PC-3 (cell line): ENCODE measurements around the gene SLC16A3. TPM values are rescaled to one million over a fixed set of nuclear protein-coding genes. Genes with fewer than 3 reads are reported as not detected.

Experiments used
- ATAC-seq: fragments of 200-7000 bp; cut with Tn5 transposase; 2 replicates; pipeline ENCODE4 v1.9.1; 2020; ENCODE audit warnings: mild to moderate bottlenecking, moderate library complexity
- BruUV-seq: library from RNA; stranded (reverse); fragments of 400-500 nt; replicated peaks from 2 replicates; lab custom pipeline; 2021; lab: Mats Ljungman, UMichigan
- CTCF ChIA-PET: fragments of 300-600 bp; sonication (Branson Sonifier 250); formaldehyde crosslinking; loops from one replicate; lab custom pipeline; 2022; ENCODE audit warnings: antibody characterized with exemption; lab: Charles Lee
- POLR2A ChIA-PET: fragments of 300-600 bp; sonication (Branson Sonifier 250); formaldehyde crosslinking; loops from one replicate; lab custom pipeline; 2022; ENCODE audit warnings: antibody characterized with exemption; ENCODE audit not compliant: unreplicated experiment; lab: Charles Lee
- DNase-seq: peaks from one replicate; pipeline ENCODE4 v3.0.0-alpha.2; 2015
- H2AFZ ChIP-seq: fragments of 300-600 bp; sonication (generic); 2 replicates; pipeline ENCODE4 v1.6.0; 2016; ENCODE audit warnings: antibody characterized with exemption, low read length
- H3F3A ChIP-seq: fragments of 300-600 bp; sonication (generic); one replicate; pipeline ENCODE4 v1.6.0; 2017; ENCODE audit warnings: antibody characterized with exemption, low read length, control low read depth, mild to moderate bottlenecking; ENCODE audit not compliant: unreplicated experiment
- H3K27ac ChIP-seq: fragments of 300-600 bp; sonication (generic); 2 replicates; pipeline ENCODE4 v1.5.1; 2016; ENCODE audit warnings: mild to moderate bottlenecking, low read length
- H3K27me3 ChIP-seq: fragments of 300-600 bp; sonication (generic); 2 replicates; pipeline ENCODE4 v1.6.1; 2016; ENCODE audit warnings: low read length, mixed read lengths
- H3K36me3 ChIP-seq: fragments of 300-600 bp; sonication (generic); 2 replicates; pipeline ENCODE4 v1.6.1; 2016; ENCODE audit warnings: low read depth, mixed run types, low read length, mixed read lengths
- H3K4me1 ChIP-seq: fragments of 300-600 bp; sonication (generic); 2 replicates; pipeline ENCODE4 v1.5.1; 2016; ENCODE audit warnings: low read length; ENCODE audit not compliant: insufficient read depth
- H3K4me2 ChIP-seq: fragments of 300-600 bp; sonication (generic); 2 replicates; pipeline ENCODE4 v1.6.0; 2016; ENCODE audit warnings: low read length
- H3K4me3 ChIP-seq: fragments of 300-600 bp; sonication (generic); 2 replicates; pipeline ENCODE4 v1.5.1; 2016; ENCODE audit warnings: mild to moderate bottlenecking, low read length, mixed read lengths
- H3K79me2 ChIP-seq: fragments of 300-600 bp; sonication (generic); 2 replicates; pipeline ENCODE4 v1.6.1; 2017; ENCODE audit warnings: low read length, mixed read lengths
- H3K9ac ChIP-seq: fragments of 300-600 bp; sonication (generic); 2 replicates; pipeline ENCODE4 v1.6.0; 2016; ENCODE audit warnings: mild to moderate bottlenecking, low read length
- H3K9me2 ChIP-seq: fragments of 300-600 bp; sonication (generic); replicated peaks from 2 replicates; pipeline ENCODE4 v1.6.1; 2016; ENCODE audit warnings: mixed run types, low read length, mixed read lengths
- H3K9me3 ChIP-seq: fragments of 300-600 bp; sonication (generic); 2 replicates; pipeline ENCODE4 v1.6.1; 2016; ENCODE audit warnings: low read length, mixed read lengths
- H4K20me1 ChIP-seq: fragments of 300-600 bp; sonication (generic); 2 replicates; pipeline ENCODE4 v1.6.1; 2016; ENCODE audit warnings: low read length, mixed read lengths
- EZH2 ChIP-seq: fragments of 300-600 bp; sonication (generic); IDR thresholded peaks from one replicate; pipeline ENCODE4 v1.6.1; 2017; ENCODE audit warnings: antibody characterized with exemption, mild to moderate bottlenecking, low read length; ENCODE audit not compliant: unreplicated experiment
- EZH2phosphoT487 ChIP-seq: fragments of 300-600 bp; sonication (generic); IDR thresholded peaks from 2 replicates; pipeline ENCODE4 v1.6.1; 2018; ENCODE audit warnings: mild to moderate bottlenecking, antibody characterized with exemption, low read length, borderline replicate concordance
- intact Hi-C: fragments of 100-400 bp; cut with micrococcal nuclease; formaldehyde crosslinking; loops from 2 replicates; pipeline ENCODE4 v1.9.0; 2023
- total RNA-seq: library from RNA; depleted of rRNA; stranded (reverse); fragments of >200 nt; gene quantifications from 2 replicates; pipeline ENCODE4 v1.2.3, GENCODE V29; 2014
- TF ChIP-seq, protein P1 (sequence below): fragments of 300-600 bp; sonication (generic); conservative IDR thresholded peaks from 2 replicates; pipeline ENCODE4 v1.5.1; 2017; ENCODE audit warnings: antibody characterized with exemption, low read depth, mild to moderate bottlenecking, low read length

SLC16A3 gene
- total RNA-seq, 1 experiment from 2014 or later, result 286 TPM

DNA sequence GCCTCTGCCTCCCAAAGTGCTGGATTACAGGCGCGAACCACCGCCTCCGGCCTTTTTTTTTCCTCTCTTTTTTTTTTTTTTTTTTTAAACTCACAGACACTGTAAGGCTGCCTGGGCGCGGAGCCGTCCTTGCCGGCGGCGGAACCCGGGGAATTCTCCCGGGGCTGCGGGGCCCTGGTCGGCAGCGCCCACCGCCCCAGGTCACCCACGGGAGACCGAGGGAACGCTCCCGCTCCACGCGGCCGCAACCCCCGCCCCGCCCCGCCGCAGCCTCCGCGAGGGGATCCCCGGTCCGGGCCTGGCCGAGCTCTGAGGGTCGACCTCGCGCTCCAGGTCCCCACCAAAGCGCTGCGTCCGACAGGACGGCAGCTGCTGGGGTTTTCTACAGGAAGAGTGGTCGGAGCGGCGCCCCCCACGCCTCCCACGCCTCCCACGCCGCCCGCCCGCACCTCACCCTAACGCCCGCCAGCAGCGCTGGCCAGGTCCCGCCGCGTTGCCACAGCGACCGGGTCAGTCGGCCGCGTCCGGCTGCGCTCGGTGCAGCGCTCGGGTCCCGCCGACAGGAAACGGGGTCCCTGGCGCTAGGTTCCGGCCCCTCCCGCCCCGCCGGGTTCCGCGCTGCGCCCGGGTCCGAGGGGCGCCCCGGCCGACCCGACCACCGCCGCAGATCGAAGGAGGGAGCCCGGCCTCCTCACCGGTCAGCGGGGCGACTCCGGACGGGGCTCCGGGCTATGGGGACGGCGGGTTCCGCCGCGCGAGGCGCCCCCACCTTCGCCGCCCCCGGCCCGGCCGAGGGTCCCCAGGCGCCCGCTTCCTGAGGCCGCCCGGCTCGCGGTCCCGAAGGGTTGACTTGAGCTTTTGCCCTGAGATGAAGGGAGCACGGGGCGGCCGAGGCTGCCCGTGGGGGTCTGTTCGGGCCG is 16.3 kb upstream of the SLC16A3 start, which contains the start of gene CCDC57:
CCDC57 (minus strand) TSS at position 512 of the 920 bp plus-strand sequence. CDS start 10,898 bp downstream, outside the sequence.
- Histone ChIP-seq H3K9ac (peak within 1 kb of the TSS; percentile 99), H3K27me3 (no peaks in the 10 kb centered on the region), H3K79me2 (peaks cover 17% of the 10 kb centered on the region), H3K4me3 (peak within 1 kb of the TSS; percentile 97), H4K20me1 (no peaks in the 10 kb centered on the region), H2AFZ (peak within 1 kb of the TSS; percentile 95), H3K9me3 (no peaks in the 10 kb centered on the region), H3K9me2 (no peaks in the 10 kb centered on the region), H3K4me1 (peaks cover 33% of the 10 kb centered on the region), H3K36me3 (no peaks in the 10 kb centered on the region), H3K27ac (peak within 1 kb of the TSS; percentile 75), H3K4me2 (peak within 1 kb of the TSS; percentile 98), H3F3A (no peaks in the 10 kb centered on the region)
- no TSS peak for BruUV-seq
- ChIA-PET CTCF (no interaction called here), POLR2A (no interaction called here)
- TF ChIP-seq EZH2 (no peak), EZH2phosphoT487 (no peak)
- TF ChIP-seq, protein P1, sequence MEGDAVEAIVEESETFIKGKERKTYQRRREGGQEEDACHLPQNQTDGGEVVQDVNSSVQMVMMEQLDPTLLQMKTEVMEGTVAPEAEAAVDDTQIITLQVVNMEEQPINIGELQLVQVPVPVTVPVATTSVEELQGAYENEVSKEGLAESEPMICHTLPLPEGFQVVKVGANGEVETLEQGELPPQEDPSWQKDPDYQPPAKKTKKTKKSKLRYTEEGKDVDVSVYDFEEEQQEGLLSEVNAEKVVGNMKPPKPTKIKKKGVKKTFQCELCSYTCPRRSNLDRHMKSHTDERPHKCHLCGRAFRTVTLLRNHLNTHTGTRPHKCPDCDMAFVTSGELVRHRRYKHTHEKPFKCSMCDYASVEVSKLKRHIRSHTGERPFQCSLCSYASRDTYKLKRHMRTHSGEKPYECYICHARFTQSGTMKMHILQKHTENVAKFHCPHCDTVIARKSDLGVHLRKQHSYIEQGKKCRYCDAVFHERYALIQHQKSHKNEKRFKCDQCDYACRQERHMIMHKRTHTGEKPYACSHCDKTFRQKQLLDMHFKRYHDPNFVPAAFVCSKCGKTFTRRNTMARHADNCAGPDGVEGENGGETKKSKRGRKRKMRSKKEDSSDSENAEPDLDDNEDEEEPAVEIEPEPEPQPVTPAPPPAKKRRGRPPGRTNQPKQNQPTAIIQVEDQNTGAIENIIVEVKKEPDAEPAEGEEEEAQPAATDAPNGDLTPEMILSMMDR, result no peak
- DNase-seq (peak; percentile 76), ATAC-seq (peak; percentile 55)
- intact Hi-C loops, result no loop called here

DNA sequence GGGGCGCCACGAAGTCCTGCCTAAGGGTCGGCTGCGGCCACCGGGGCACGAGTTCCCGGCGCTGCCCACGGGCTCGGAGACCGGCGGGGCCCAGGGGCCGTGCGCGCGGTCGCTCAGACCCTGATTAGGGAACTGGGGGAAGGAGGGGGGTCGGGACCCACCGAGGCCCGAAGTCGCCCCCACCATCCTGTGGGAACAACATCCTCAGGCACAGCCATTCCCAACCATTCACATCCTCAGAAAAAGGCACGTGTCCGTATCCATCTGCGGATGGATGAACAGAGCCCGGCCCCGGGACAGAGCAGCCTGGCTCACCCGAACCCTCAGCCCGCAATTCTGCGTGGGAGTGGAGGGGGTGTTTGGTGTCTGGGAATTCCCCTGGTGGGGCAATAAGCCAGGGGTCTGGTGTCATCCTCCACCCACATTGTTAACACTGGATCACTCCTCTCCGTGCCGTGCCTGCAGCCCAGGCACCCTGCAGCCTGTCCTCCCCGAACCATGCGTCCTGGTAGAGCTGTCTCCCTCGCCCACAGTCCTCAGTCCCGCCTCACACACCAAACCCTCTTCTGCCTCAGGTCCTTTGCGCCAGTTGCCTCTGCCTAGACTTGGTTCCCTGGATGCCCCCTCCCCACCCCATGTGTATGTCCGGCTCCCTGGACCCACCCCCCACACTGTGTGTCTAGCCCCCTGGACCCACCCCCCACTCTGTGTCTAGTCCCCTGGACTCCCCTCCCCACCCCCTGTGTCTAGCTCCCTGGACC is 15.4 kb upstream of the SLC16A3 start:
- H3K9me2 ChIP-seq, result no peaks in the 10 kb centered on the region
- H3K79me2 ChIP-seq, result peaks cover 17% of the 10 kb centered on the region
- H3K4me2 ChIP-seq, result peak overlapping the region; percentile 98
- no peaks in the 10 kb centered on the region for H3F3A ChIP-seq
- H3K27ac ChIP-seq, result peak overlapping the region; percentile 75
- BruUV-seq, result TSS peak; percentile 39
- DNase-seq, result peak; percentile 56
- H3K27me3 ChIP-seq, result no peaks in the 10 kb centered on the region
- H3K9me3 ChIP-seq, result no peaks in the 10 kb centered on the region
- peak; percentile 11 for ATAC-seq
- intact Hi-C loops, result no loop called here
- no peaks in the 10 kb centered on the region for H4K20me1 ChIP-seq
- peak overlapping the region; percentile 97 for H3K4me3 ChIP-seq
- ChIA-PET POLR2A (no interaction called here), CTCF (no interaction called here)
- H3K4me1 ChIP-seq, result peaks cover 42% of the 10 kb centered on the region
- no peaks in the 10 kb centered on the region for H3K36me3 ChIP-seq
- TF ChIP-seq, protein P1, result no peak
- TF ChIP-seq EZH2phosphoT487 (no peak), EZH2 (no peak)
- peak overlapping the region; percentile 95 for H2AFZ ChIP-seq
- peak overlapping the region; percentile 99 for H3K9ac ChIP-seq
